Ramos (cell line): ENCODE measurements around the gene KNSTRN.

Experiments
- in situ Hi-C: fragments of 300-500 bp; cut with MboI; formaldehyde crosslinking; loops from one replicate; pipeline ENCODE4 v1.14.3; 2022; ENCODE audit warnings: low sequenced_read_pairs; ENCODE audit not compliant: unreplicated experiment

KNSTRN gene

DNA sequence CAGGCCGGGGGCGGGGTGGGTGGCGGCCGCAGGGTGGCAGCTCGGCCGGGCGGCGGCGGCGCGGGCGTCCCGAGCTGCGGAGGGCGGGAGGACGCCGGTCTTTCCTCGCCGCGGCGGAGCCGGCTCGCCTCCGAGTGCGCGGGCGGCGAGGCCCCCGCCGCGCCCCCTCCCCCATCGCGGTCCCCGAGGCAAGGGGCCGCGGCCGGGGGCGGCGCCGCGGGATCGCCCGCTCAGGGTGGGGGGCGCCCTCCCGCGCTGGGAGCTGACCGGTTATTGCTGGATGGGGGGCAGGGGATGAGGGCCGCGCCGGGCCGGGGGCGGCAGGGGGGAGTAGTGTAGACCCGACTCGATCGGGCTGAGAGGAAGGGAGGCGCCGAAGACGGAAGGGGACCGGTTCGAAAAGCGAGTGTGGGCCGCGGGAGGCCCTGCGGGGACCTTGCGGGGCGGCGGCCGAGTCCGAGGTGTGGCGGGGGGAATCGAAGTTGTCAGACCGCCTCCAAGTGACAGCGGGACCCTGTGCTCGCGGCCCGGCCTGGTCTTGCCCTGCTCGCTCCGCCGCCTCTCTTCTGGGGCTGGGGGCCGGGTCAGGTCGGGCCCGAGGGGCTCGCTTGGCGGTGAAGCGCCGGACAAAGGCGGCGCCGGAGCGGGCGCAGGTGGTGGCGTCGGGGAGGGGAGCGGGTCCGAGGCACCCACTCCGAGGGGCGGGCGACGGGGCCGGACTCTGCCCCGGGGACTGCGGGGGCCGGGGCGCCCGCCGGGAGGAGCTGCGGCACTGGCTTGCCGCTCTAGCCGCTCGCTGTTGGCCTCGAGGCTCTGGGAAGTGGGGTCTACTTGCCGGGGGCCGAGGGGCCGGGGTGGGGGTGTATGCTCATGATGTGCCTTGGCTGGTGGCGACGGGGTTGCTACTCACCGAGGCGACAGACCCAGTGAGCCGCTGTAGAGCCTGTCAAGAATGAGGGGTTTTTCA, 59.3 kb downstream of the KNSTRN start:
- in situ Hi-C loops, result no loop called here

- in situ Hi-C loops, result no loop called here
Observed at GRCh38 chr15:40443255-40443654, 60.7 kb downstream of the KNSTRN start.

GRCh38 chr15:40443846-40444245, 61.3 kb downstream of the KNSTRN start:
- in situ Hi-C loops, result no loop called here
